Measurements from ENCODE around the gene EIPR1. TPM values are rescaled to one million over a fixed set of nuclear protein-coding genes. Genes with fewer than 3 reads are reported as not detected.

Gene EIPR1
- total RNA-seq, 1 experiment from 2014 or later = 77.2 TPM

- in situ Hi-C loops (cut with HindIII; ENCODE audit: low pct_unique_long_range_greater_than_20kb, low sequenced_read_pairs) = no loop called here
- no peak for DNase-seq (ENCODE audit: low read depth)
Observed at GRCh38 chr2:3334392-3335345, 42.9 kb downstream of the EIPR1 start.

- DNase-seq (ENCODE audit: low read depth) = no peak
- in situ Hi-C loops (cut with HindIII; ENCODE audit: low pct_unique_long_range_greater_than_20kb, low sequenced_read_pairs) = no loop called here
Observed at GRCh38 chr2:3332133-3332532, 45.5 kb downstream of the EIPR1 start.

GRCh38 chr2:3329491-3329890 lies 48.1 kb downstream of the EIPR1 start:
- in situ Hi-C loops (cut with HindIII; ENCODE audit: low pct_unique_long_range_greater_than_20kb, low sequenced_read_pairs) = no loop called here

GRCh38 chr2:3326871-3327270 lies 50.7 kb downstream of the EIPR1 start:
- in situ Hi-C loops (cut with HindIII; ENCODE audit: low pct_unique_long_range_greater_than_20kb, low sequenced_read_pairs) = no loop called here
- no peak for DNase-seq (ENCODE audit: low read depth)

More at GRCh38 chr2:3329491-3329890, 48.1 kb downstream of the EIPR1 start:
- DNase-seq (ENCODE audit: low read depth) = no peak

GRCh38 chr2:3326182-3326537 lies 51.5 kb downstream of the EIPR1 start:
- no peak for DNase-seq (ENCODE audit: low read depth)
- in situ Hi-C loops (cut with HindIII; ENCODE audit: low pct_unique_long_range_greater_than_20kb, low sequenced_read_pairs) = no loop called here

- no peak for DNase-seq (ENCODE audit: low read depth)
- in situ Hi-C loops (cut with HindIII; ENCODE audit: low pct_unique_long_range_greater_than_20kb, low sequenced_read_pairs) = no loop called here
Observed at GRCh38 chr2:3325458-3326181, 52.0 kb downstream of the EIPR1 start.

- in situ Hi-C loops (cut with HindIII; ENCODE audit: low pct_unique_long_range_greater_than_20kb, low sequenced_read_pairs) = no loop called here
- no peak for DNase-seq (ENCODE audit: low read depth)
Observed at GRCh38 chr2:3324404-3325281, 53.0 kb downstream of the EIPR1 start.

GRCh38 chr2:3324036-3324386 lies 53.6 kb downstream of the EIPR1 start:
- in situ Hi-C loops (cut with HindIII; ENCODE audit: low pct_unique_long_range_greater_than_20kb, low sequenced_read_pairs) = no loop called here
- no peak for DNase-seq (ENCODE audit: low read depth)

- no peak for DNase-seq (ENCODE audit: low read depth)
- in situ Hi-C loops (cut with HindIII; ENCODE audit: low pct_unique_long_range_greater_than_20kb, low sequenced_read_pairs) = no loop called here
Observed at GRCh38 chr2:3323360-3324035, 54.1 kb downstream of the EIPR1 start.

- no peak for DNase-seq (ENCODE audit: low read depth)
- in situ Hi-C loops (cut with HindIII; ENCODE audit: low pct_unique_long_range_greater_than_20kb, low sequenced_read_pairs) = no loop called here
Observed at GRCh38 chr2:3322311-3322970, 55.2 kb downstream of the EIPR1 start.

- DNase-seq (ENCODE audit: low read depth) = no peak
- in situ Hi-C loops (cut with HindIII; ENCODE audit: low pct_unique_long_range_greater_than_20kb, low sequenced_read_pairs) = no loop called here
Observed at GRCh38 chr2:3321825-3322224, 55.8 kb downstream of the EIPR1 start.

- in situ Hi-C loops (cut with HindIII; ENCODE audit: low pct_unique_long_range_greater_than_20kb, low sequenced_read_pairs) = no loop called here
- DNase-seq (ENCODE audit: low read depth) = no peak
Observed at GRCh38 chr2:3320910-3321605, 56.6 kb downstream of the EIPR1 start.

- DNase-seq (ENCODE audit: low read depth) = no peak
- in situ Hi-C loops (cut with HindIII; ENCODE audit: low pct_unique_long_range_greater_than_20kb, low sequenced_read_pairs) = no loop called here
Observed at GRCh38 chr2:3319745-3320566, 57.7 kb downstream of the EIPR1 start.

GRCh38 chr2:3319134-3319533 lies 58.5 kb downstream of the EIPR1 start:
- in situ Hi-C loops (cut with HindIII; ENCODE audit: low pct_unique_long_range_greater_than_20kb, low sequenced_read_pairs) = no loop called here

GRCh38 chr2:3317871-3318590 lies 59.6 kb downstream of the EIPR1 start:
- in situ Hi-C loops (cut with HindIII; ENCODE audit: low pct_unique_long_range_greater_than_20kb, low sequenced_read_pairs) = no loop called here
- no peak for DNase-seq (ENCODE audit: low read depth)

More at GRCh38 chr2:3319134-3319533, 58.5 kb downstream of the EIPR1 start:
- no peak for DNase-seq (ENCODE audit: low read depth)

GRCh38 chr2:3317277-3317685 lies 60.3 kb downstream of the EIPR1 start:
- no peak for DNase-seq (ENCODE audit: low read depth)
- in situ Hi-C loops (cut with HindIII; ENCODE audit: low pct_unique_long_range_greater_than_20kb, low sequenced_read_pairs) = no loop called here

Measured in Caki2 (cell line).